CD4-positive, alpha-beta T cell (primary cell): Measurements from ENCODE around the gene WDR89. TPM values are rescaled to one million over a fixed set of nuclear protein-coding genes. Genes with fewer than 3 reads are reported as not detected.

Experiments
- ATAC-seq: fragments of 200-7000 bp; cut with Tn5 transposase; one replicate; pipeline ENCODE4 v1.10.0; 2022; ENCODE audit warnings: mild to moderate bottlenecking; ENCODE audit not compliant: poor library complexity
- CTCF ChIA-PET: fragments of 350-600 bp; sonication (Branson Sonifier 250); formaldehyde crosslinking; loops from one replicate; lab custom pipeline; 2021; ENCODE audit warnings: antibody characterized with exemption, inconsistent platforms; lab: Charles Lee
- POLR2A ChIA-PET: fragments of 350-600 bp; sonication (Branson Sonifier 250); formaldehyde crosslinking; loops from one replicate; lab custom pipeline; 2021; ENCODE audit warnings: antibody characterized with exemption, inconsistent platforms; lab: Charles Lee
- DNase-seq, 14 experiments: peaks; one replicate each; pipeline ENCODE4 v3.0.0-alpha.2; 2013 to 2020; ENCODE audit warnings: mixed read lengths in 2 of 14
- H3K27ac ChIP-seq, 2 donors: one replicate each; pipeline versions ENCODE4 v1.5.1 to v1.7.0; 2013; ENCODE audit warnings: low read length in 2 of 2, low read depth in 1 of 2, mild to moderate bottlenecking in 1 of 2
- H3K27me3 ChIP-seq, 2 experiments: 1 replicate in 1 of 2; 2 replicates in 1 of 2; pipeline versions ENCODE4 v1.6.1 to v1.7.0; 2013; ENCODE audit warnings: low read length in 2 of 2, control low read depth in 1 of 2, mild to moderate bottlenecking in 1 of 2, moderate library complexity in 1 of 2; ENCODE audit not compliant: insufficient read depth in 2 of 2, control insufficient read depth in 1 of 2
- H3K36me3 ChIP-seq: one replicate; pipeline ENCODE4 v1.6.1; 2013; ENCODE audit warnings: low read length, control low read depth; ENCODE audit not compliant: insufficient read depth
- H3K4me1 ChIP-seq: one replicate; pipeline ENCODE4 v1.6.1; 2013; ENCODE audit warnings: low read length, control low read depth; ENCODE audit not compliant: insufficient read depth
- H3K4me3 ChIP-seq: one replicate; pipeline ENCODE4 v1.5.1; 2013; ENCODE audit warnings: mild to moderate bottlenecking, low read length, moderate library complexity
- H3K9me3 ChIP-seq, 2 experiments: 1 replicate in 1 of 2; 2 replicates in 1 of 2; pipeline versions ENCODE4 v1.6.1 to v1.7.0; 2013; ENCODE audit warnings: low read length in 2 of 2, mild to moderate bottlenecking in 2 of 2, control low read depth in 1 of 2, moderate library complexity in 1 of 2; ENCODE audit not compliant: control insufficient read depth in 1 of 2, insufficient read depth in 1 of 2
- H3K27ac Mint-ChIP-seq: one replicate; pipeline ENCODE4 v1.8.0; 2020; ENCODE audit warnings: mixed read lengths
- H3K27me3 Mint-ChIP-seq: one replicate; pipeline ENCODE4 v1.8.0; 2021; ENCODE audit warnings: mixed read lengths
- H3K36me3 Mint-ChIP-seq: one replicate; pipeline ENCODE4 v1.8.0; 2021; ENCODE audit warnings: low read depth, mixed read lengths
- H3K4me1 Mint-ChIP-seq: one replicate; pipeline ENCODE4 v1.8.0; 2021; ENCODE audit warnings: low read depth, mixed read lengths
- H3K4me3 Mint-ChIP-seq: one replicate; pipeline ENCODE4 v1.8.0; 2020; ENCODE audit warnings: mild to moderate bottlenecking, mixed read lengths
- H3K9me3 Mint-ChIP-seq: one replicate; pipeline ENCODE4 v1.8.0; 2020; ENCODE audit warnings: mixed read lengths
- CTCF ChIP-seq: fragments of 200-600 bp; IDR thresholded peaks from one replicate; pipeline ENCODE4 v1.8.0; 2022; ENCODE audit warnings: antibody characterized with exemption, mild to moderate bottlenecking
- intact Hi-C, 2 experiments: fragments of 100-400 bp; cut with DNase I in 1 of 2; cut with micrococcal nuclease in 1 of 2; formaldehyde crosslinking; loops; one replicate each; pipeline versions ENCODE4 v1.15.1 to v1.9.0; 2023 to 2025; cut with DNase I, micrococcal nuclease
- total RNA-seq, 174 experiments: library from RNA in 2 of 174; stranded (reverse) in 2 of 174; gene quantifications; one replicate each; pipeline ENCODE4 v1.2.3 and lab custom pipeline; 2021 to 2026

The WDR89 gene
- total RNA-seq, 2 experiments from 2014 or later, result 12.4 to 13.4 TPM

DNA sequence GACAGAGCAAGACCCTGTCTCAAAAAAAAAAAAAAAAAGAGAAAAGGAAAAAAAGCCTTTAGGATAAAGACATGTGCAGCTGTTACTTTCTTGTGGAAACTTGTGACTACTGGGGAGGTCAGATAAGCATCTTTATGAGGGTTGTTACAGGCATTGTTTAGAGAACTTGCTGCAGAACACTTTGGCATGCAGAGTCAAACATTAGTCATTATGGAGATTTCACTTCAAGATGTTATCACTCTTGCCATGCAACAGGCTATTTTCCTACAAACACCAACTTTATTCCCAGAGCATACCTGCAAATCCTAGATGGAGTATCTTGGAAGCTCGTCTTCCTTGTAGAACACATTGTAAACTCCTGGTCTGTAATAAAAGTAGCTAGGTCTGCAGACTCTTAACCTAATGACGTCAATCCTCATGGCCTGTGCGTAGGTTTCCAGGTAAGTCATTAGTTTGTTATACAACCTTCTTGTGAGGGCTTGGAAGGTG lies 36.3 kb upstream of the WDR89 start:
- H3K4me3 Mint-ChIP-seq, result no peak overlapping the region
- H3K9me3 Mint-ChIP-seq, result no peaks in the 10 kb centered on the region
- no peaks in the 10 kb centered on the region for H3K27me3 Mint-ChIP-seq
- H3K36me3 ChIP-seq, result peaks cover 9% of the 10 kb centered on the region
- no peaks in the 10 kb centered on the region for H3K9me3 ChIP-seq
- H3K27me3 ChIP-seq, result no peaks in the 10 kb centered on the region
- DNase-seq, result no peak
- ATAC-seq, result no peak
- no peak overlapping the region for H3K4me3 ChIP-seq
- CTCF ChIA-PET, result no interaction called here
- TF ChIP-seq CTCF, result no peak
- no peaks in the 10 kb centered on the region for H3K4me1 Mint-ChIP-seq
- H3K4me1 ChIP-seq, result no peaks in the 10 kb centered on the region
- H3K27ac ChIP-seq, result no peak overlapping the region
- intact Hi-C loops, result no loop called here
- H3K27ac Mint-ChIP-seq, result no peak overlapping the region
- peaks cover 23% of the 10 kb centered on the region for H3K36me3 Mint-ChIP-seq
- POLR2A ChIA-PET, result interaction anchor here (0.7 to 1.1 kb wide), 2 partner anchors 9 to 36 kb away, joined by 3 to 5 read pairs; partner anchors contain the start of gene WDR89

DNA sequence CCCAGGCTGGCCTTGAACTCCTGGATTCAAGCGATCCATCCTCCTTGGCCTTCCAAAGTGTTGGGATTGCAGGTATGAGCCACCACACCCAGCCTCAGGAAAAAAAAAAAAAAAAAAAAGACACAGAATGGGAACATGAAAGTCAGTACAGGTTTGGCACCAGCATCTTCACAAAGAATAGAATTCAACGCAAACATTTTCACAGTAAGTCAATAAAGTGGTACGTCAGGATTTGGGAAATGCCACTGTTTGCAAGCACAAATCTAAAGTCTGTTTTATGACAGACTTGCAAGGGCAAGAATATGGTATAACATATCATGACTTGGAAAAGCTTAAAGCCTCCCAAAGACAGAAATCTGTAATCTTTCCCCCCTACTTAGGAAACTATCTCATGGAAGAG lies 34.9 kb upstream of the WDR89 start:
- no peak for DNase-seq
- CTCF ChIA-PET, result interaction anchor here (0.7 kb wide), 1 partner anchor 1550 kb away, joined by 3 read pairs; no protein-coding TSS in a partner anchor
- Histone ChIP-seq H3K9me3 (no peaks in the 10 kb centered on the region), H3K4me1 (no peaks in the 10 kb centered on the region), H3K27me3 (no peaks in the 10 kb centered on the region), H3K4me3 (no peak overlapping the region), H3K36me3 (peaks cover 7% of the 10 kb centered on the region), H3K27ac (no peak overlapping the region)
- Mint-ChIP-seq H3K4me1 (no peaks in the 10 kb centered on the region), H3K27me3 (no peaks in the 10 kb centered on the region), H3K4me3 (no peak overlapping the region), H3K36me3 (peaks cover 17% of the 10 kb centered on the region), H3K9me3 (no peaks in the 10 kb centered on the region), H3K27ac (no peak overlapping the region)
- ATAC-seq, result no peak
- TF ChIP-seq CTCF, result no peak
- intact Hi-C loops, result no loop called here
- POLR2A ChIA-PET, result no interaction called here

DNA sequence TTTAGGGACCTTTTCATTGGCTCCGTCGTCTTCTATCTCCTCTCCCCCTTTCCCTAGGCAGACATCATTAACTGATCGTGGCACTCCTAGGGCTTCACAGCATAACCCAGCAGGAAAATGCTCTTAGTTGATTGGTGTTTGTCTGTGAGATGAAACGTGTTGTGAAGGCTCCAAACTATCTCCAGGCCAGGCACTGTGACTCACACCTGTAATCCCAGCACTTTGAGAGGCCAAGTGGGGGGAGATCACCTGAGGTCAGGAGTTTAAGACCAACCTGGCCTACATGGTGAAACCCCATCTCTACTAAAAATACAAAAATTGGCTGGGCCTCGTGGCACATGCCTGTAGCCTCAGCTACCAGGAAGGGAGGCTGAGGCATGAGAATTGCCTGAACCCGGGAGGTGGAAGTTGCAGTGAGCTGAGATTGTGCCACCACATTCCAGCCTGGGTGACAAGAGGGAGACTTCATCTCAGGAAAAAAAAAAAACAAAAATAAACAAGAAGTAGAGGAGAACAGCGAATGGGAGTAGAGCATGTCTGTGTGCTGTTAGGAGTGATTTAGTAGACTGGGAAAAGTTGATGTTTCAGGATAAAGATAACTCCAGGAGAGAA lies 32.3 kb upstream of the WDR89 start:
- DNase-seq (no peak), ATAC-seq (no peak)
- H3K4me3 Mint-ChIP-seq, result no peak overlapping the region
- H3K27me3 ChIP-seq, result no peaks in the 10 kb centered on the region
- H3K27me3 Mint-ChIP-seq, result no peaks in the 10 kb centered on the region
- H3K4me1 Mint-ChIP-seq, result no peaks in the 10 kb centered on the region
- intact Hi-C loops, result no loop called here
- CTCF ChIA-PET, result no interaction called here
- H3K36me3 Mint-ChIP-seq, result peaks cover 9% of the 10 kb centered on the region
- H3K4me3 ChIP-seq, result no peak overlapping the region
- no peaks in the 10 kb centered on the region for H3K9me3 ChIP-seq
- H3K9me3 Mint-ChIP-seq, result no peaks in the 10 kb centered on the region
- H3K27ac ChIP-seq, result no peak overlapping the region
- no peaks in the 10 kb centered on the region for H3K4me1 ChIP-seq
- no peak for TF ChIP-seq CTCF
- H3K27ac Mint-ChIP-seq, result no peak overlapping the region
- H3K36me3 ChIP-seq, result peaks cover 7% of the 10 kb centered on the region
- POLR2A ChIA-PET, result no interaction called here
